Large intestine (tissue), 3 donors: ENCODE measurements around the gene PGPEP1. TPM values are rescaled to one million over a fixed set of nuclear protein-coding genes. Genes with fewer than 3 reads are reported as not detected.
A peak's percentile ranks its signal among the peaks of the same experiment; 100 is the strongest.

Experiments used
- DNase-seq, 2 donors: peaks; one replicate each; pipeline versions ENCODE4 v3.0.0 to v3.0.0-alpha.2; 2013
- H3K27ac ChIP-seq: one replicate; pipeline ENCODE4 v1.5.1; 2013; ENCODE audit warnings: low read length
- H3K27me3 ChIP-seq: 2 replicates; pipeline ENCODE4 v1.6.1; 2013; ENCODE audit warnings: low read length; ENCODE audit not compliant: control insufficient read depth, insufficient read depth
- H3K36me3 ChIP-seq: 2 replicates; pipeline ENCODE4 v1.6.1; 2013; ENCODE audit warnings: low read length; ENCODE audit not compliant: control insufficient read depth, insufficient read depth
- H3K4me1 ChIP-seq: one replicate; pipeline ENCODE4 v1.6.1; 2013; ENCODE audit warnings: low read length; ENCODE audit not compliant: control insufficient read depth, insufficient read depth
- H3K4me3 ChIP-seq: one replicate; pipeline ENCODE4 v1.5.1; 2013; ENCODE audit warnings: low read length
- H3K9me3 ChIP-seq: one replicate; pipeline ENCODE4 v1.6.1; 2013; ENCODE audit warnings: mild to moderate bottlenecking, low read depth, low read length, moderate library complexity; ENCODE audit not compliant: control insufficient read depth
- WGBS: methylation state at CpG from one replicate; pipeline ENCODE4 v1.1.5; 2013; ENCODE audit warnings: low lambda C conversion rate; ENCODE audit not compliant: insufficient coverage; 5-methylcytosine and 5-hydroxymethylcytosine counted together
- polyA plus RNA-seq: library from polyadenylated mRNA; unstranded; fragments of 120-200 nt; gene quantifications from one replicate; pipeline ENCODE4 v1.2.1, GENCODE V29; 2013

PGPEP1 gene
- polyA plus RNA-seq, 1 donor: 77.2 TPM

DNA sequence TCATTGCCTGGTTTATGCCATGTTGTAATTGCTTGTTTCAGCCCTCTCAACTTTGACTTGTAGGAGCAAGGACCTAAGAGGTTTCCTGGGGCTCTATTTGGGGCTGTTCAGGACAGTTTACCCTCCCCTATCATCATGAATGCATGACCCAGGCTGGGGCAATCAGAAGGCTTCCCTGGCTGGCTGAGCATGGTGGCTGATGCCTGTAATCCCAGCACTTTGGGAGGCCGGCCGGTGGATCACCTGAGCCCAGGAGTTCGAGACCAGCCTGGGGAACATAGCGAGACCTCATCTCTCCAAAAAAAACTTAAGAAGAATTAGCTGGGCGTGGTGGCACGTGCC, 11.4 kb upstream of the PGPEP1 start:
- H3K27ac ChIP-seq: peak overlapping the region; percentile 88

GRCh38 chr19:18330868-18331267, 9.5 kb upstream of the PGPEP1 start:
- Histone ChIP-seq H3K4me1 (peaks cover 32% of the 10 kb centered on the region), H3K27me3 (no peaks in the 10 kb centered on the region), H3K9me3 (no peaks in the 10 kb centered on the region), H3K4me3 (no peak overlapping the region), H3K36me3 (no peaks in the 10 kb centered on the region), H3K27ac (no peak overlapping the region)
- WGBS: no CpG with 5 or more reads among the region's 9 CpGs
- DNase-seq: peak in 1 of 2 donors; percentile 2

More for the DNA sequence above, 11.4 kb upstream of the PGPEP1 start:
- Histone ChIP-seq H3K27me3 (no peaks in the 10 kb centered on the region), H3K4me3 (peak overlapping the region; percentile 4), H3K4me1 (peaks cover 30% of the 10 kb centered on the region), H3K36me3 (no peaks in the 10 kb centered on the region), H3K9me3 (no peaks in the 10 kb centered on the region)
- no peak for DNase-seq
- WGBS: no CpG with 5 or more reads among the region's 6 CpGs

DNA sequence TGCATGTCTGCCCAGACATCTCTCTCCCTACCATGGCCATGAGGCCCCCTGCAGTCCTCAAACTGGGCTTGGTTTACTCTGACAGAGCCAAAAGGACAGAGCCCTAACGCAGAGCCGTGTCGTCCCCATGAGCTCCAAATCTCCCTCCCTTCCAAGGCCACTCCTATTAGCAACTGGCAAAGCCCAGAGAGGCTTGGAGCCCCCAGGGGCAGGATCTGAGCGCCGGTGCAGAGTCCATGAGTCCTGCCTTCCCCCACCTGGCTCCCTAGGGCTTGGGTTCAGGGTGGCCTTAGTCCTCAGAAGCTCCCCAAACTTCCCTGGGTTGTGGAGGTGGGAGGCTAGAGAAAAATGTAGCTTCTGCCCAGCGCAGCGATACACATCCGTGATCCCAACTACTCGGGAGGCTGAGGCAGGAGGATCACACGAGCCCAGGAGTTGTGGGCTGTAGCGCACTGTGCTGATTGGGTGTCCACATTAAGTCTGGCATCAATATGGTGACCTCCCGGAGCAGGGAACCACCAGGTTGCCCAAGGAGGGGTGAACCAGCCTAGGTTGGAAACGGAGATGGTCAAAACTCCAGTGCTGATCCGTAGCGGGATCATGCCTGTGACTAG, 7.4 kb upstream of the PGPEP1 start:
- no CpG with 5 or more reads among the region's 15 CpGs for WGBS
- H3K27me3 ChIP-seq: no peaks in the 10 kb centered on the region
- no peak overlapping the region for H3K4me3 ChIP-seq
- H3K4me1 ChIP-seq: peaks cover 42% of the 10 kb centered on the region
- H3K9me3 ChIP-seq: no peaks in the 10 kb centered on the region
- no peaks in the 10 kb centered on the region for H3K36me3 ChIP-seq
- no peak overlapping the region for H3K27ac ChIP-seq
- DNase-seq: peak in 1 of 2 donors; percentile 35

DNA sequence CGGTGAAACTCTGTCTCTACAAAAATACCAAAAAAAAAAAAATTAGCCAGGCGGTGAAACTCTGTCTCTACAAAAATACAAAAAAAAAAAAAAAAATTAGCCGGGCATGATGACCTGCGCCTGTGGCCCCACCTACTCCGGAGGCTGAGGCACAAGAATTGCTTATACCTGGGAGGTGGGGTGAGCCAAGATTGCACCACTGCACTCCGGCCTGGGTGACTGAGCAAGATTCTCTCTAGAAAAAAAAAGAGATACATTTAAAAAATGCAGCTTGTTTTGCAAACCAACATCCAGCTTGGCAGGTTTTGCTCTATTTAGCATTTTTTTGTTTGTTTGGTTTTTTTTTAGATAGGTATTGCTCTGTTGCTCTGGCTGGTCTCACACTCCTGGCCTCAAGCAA, 6.7 kb upstream of the PGPEP1 start:
- WGBS: no CpG with 5 or more reads among the region's 6 CpGs
- Histone ChIP-seq H3K4me1 (peaks cover 44% of the 10 kb centered on the region), H3K27ac (peak overlapping the region; percentile 30), H3K36me3 (no peaks in the 10 kb centered on the region), H3K27me3 (no peaks in the 10 kb centered on the region), H3K4me3 (no peak overlapping the region), H3K9me3 (no peaks in the 10 kb centered on the region)
- DNase-seq: peak in 1 of 2 donors; percentile 51

GRCh38 chr19:18336121-18336520, 4.3 kb upstream of the PGPEP1 start:
- DNase-seq: no peak
- Histone ChIP-seq H3K27ac (no peak overlapping the region), H3K4me1 (peaks cover 47% of the 10 kb centered on the region), H3K36me3 (no peaks in the 10 kb centered on the region), H3K9me3 (no peaks in the 10 kb centered on the region), H3K27me3 (no peaks in the 10 kb centered on the region), H3K4me3 (no peak overlapping the region)
- 81% methylated on average over 2 of the region's 7 CpGs for WGBS

GRCh38 chr19:18338541-18338940, 1.9 kb upstream of the PGPEP1 start:
- H3K27me3 ChIP-seq: no peaks in the 10 kb centered on the region
- peak overlapping the region; percentile 99 for H3K27ac ChIP-seq
- H3K4me3 ChIP-seq: no peak overlapping the region
- no peaks in the 10 kb centered on the region for H3K9me3 ChIP-seq
- H3K4me1 ChIP-seq: peaks cover 51% of the 10 kb centered on the region
- DNase-seq: peak; percentile 38 to 78
- 30% methylated on average over 2 of the region's 9 CpGs for WGBS
- H3K36me3 ChIP-seq: peaks cover 15% of the 10 kb centered on the region

GRCh38 chr19:18339723-18340122, 675 bp upstream of the PGPEP1 start:
- peaks cover 26% of the 10 kb centered on the region for H3K36me3 ChIP-seq
- peak overlapping the region; percentile 94 for H3K4me3 ChIP-seq
- H3K4me1 ChIP-seq: peaks cover 52% of the 10 kb centered on the region
- peak overlapping the region; percentile 99 for H3K27ac ChIP-seq
- peak in 1 of 2 donors; percentile 44 for DNase-seq
- H3K27me3 ChIP-seq: no peaks in the 10 kb centered on the region
- no peaks in the 10 kb centered on the region for H3K9me3 ChIP-seq
- WGBS: no CpG with 5 or more reads among the region's 6 CpGs

GRCh38 chr19:18340990-18341868, 831 bp downstream of the PGPEP1 start:
- Histone ChIP-seq H3K27ac (peak overlapping the region; percentile 99), H3K27me3 (no peaks in the 10 kb centered on the region), H3K9me3 (no peaks in the 10 kb centered on the region), H3K36me3 (peaks cover 35% of the 10 kb centered on the region), H3K4me3 (peak overlapping the region; percentile 94), H3K4me1 (peaks cover 46% of the 10 kb centered on the region)
- peak; percentile 77 to 91 for DNase-seq
- no CpG with 5 or more reads among the region's 18 CpGs for WGBS

GRCh38 chr19:18342090-18342632, 1.8 kb downstream of the PGPEP1 start:
- Histone ChIP-seq H3K36me3 (peaks cover 39% of the 10 kb centered on the region), H3K27ac (peak overlapping the region; percentile 20), H3K4me3 (no peak overlapping the region), H3K4me1 (peaks cover 43% of the 10 kb centered on the region), H3K27me3 (no peaks in the 10 kb centered on the region), H3K9me3 (no peaks in the 10 kb centered on the region)
- DNase-seq: no peak
- no CpG with 5 or more reads among the region's 8 CpGs for WGBS

DNA sequence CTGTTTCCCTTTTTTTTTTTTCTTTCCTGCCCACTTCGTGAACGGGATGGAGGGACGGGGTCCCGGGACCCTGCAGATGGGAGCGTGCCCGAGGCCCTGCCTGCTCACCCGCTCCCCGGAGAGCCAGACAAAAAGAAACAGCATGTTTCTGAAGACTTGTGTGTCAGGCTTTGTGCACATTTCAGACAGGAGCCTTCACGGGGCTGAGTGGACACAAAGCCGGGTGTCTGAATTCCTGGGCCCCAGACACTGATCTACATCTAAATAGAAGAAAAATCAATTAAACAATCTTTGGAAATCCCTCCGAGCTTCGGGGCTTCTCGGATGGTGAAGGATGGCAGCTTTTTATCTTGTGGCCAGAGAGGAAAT, 4.2 kb downstream of the PGPEP1 start:
- H3K36me3 ChIP-seq: peaks cover 50% of the 10 kb centered on the region
- H3K27me3 ChIP-seq: no peaks in the 10 kb centered on the region
- H3K4me3 ChIP-seq: no peak overlapping the region
- no peak overlapping the region for H3K27ac ChIP-seq
- no peaks in the 10 kb centered on the region for H3K9me3 ChIP-seq
- DNase-seq: no peak
- no CpG with 5 or more reads among the region's 13 CpGs for WGBS
- H3K4me1 ChIP-seq: peaks cover 28% of the 10 kb centered on the region
